Neural cell (in vitro differentiated cells): ENCODE measurements around the gene FGD5. TPM values are rescaled to one million over a fixed set of nuclear protein-coding genes. Genes with fewer than 3 reads are reported as not detected.

Experiments
- H2AFZ ChIP-seq: fragments of 200-600, 300-800 bp; sonication (generic), shearing (Covaris generic); 2 replicates; pipeline ENCODE4 v1.6.0; 2014; ENCODE audit warnings: low read depth, mild to moderate bottlenecking, antibody characterized with exemption, low read length, moderate library complexity
- H3F3A ChIP-seq: fragments of 200-600 bp; shearing (Covaris generic); 2 replicates; pipeline ENCODE4 v1.6.1; 2016; ENCODE audit warnings: mild to moderate bottlenecking, moderate library complexity, mixed read lengths, antibody characterized with exemption, low read length; ENCODE audit not compliant: insufficient read depth, poor library complexity, severe bottlenecking
- H3K27ac ChIP-seq: fragments of 200-600, 300-800 bp; sonication (generic), shearing (Covaris generic); 2 replicates; pipeline ENCODE4 v1.5.1; 2014; ENCODE audit warnings: mild to moderate bottlenecking, low read length, moderate library complexity
- H3K27me3 ChIP-seq: fragments of 300-800, 200-600 bp; sonication (generic), shearing (Covaris generic); 2 replicates; pipeline ENCODE4 v1.6.0; 2014; ENCODE audit warnings: mild to moderate bottlenecking, low read depth, low read length, moderate library complexity; ENCODE audit not compliant: insufficient read depth
- H3K36me3 ChIP-seq: fragments of 300-800, 200-600 bp; sonication (generic), shearing (Covaris generic); 2 replicates; pipeline ENCODE4 v1.5.1; 2014; ENCODE audit warnings: mild to moderate bottlenecking, antibody characterized with exemption, low read length, moderate library complexity; ENCODE audit not compliant: insufficient read depth
- H3K4me2 ChIP-seq: fragments of 300-800, 200-600 bp; sonication (generic), shearing (Covaris generic); 2 replicates; pipeline ENCODE4 v1.6.0; 2014; ENCODE audit warnings: mild to moderate bottlenecking, low read length
- H3K4me3 ChIP-seq: fragments of 300-800, 200-600 bp; sonication (generic), shearing (Covaris generic); 2 replicates; pipeline ENCODE4 v1.5.1; 2014; ENCODE audit warnings: mild to moderate bottlenecking, low read length, moderate library complexity
- H3K79me2 ChIP-seq: fragments of 200-600 bp; shearing (Covaris generic); replicated peaks from 2 replicates; pipeline ENCODE4 v1.6.0; 2014; ENCODE audit warnings: mild to moderate bottlenecking, low read length, moderate library complexity; ENCODE audit not compliant: insufficient read depth
- H3K9ac ChIP-seq: fragments of 300-800, 200-600 bp; sonication (generic), shearing (Covaris generic); 2 replicates; pipeline ENCODE4 v1.6.1; 2016; ENCODE audit warnings: mild to moderate bottlenecking, low read length, mixed read lengths
- H3K9me2 ChIP-seq: fragments of 200-600 bp; shearing (Covaris generic); 2 replicates; pipeline ENCODE4 v1.6.1; 2016; ENCODE audit warnings: mild to moderate bottlenecking, low read length, mixed read lengths; ENCODE audit not compliant: insufficient read depth
- H3K9me3 ChIP-seq: fragments of 200-600, 300-800 bp; sonication (generic), shearing (Covaris generic); 2 replicates; pipeline ENCODE4 v1.6.1; 2016; ENCODE audit warnings: mild to moderate bottlenecking, mixed run types, low read length, moderate library complexity, mixed read lengths
- H4K20me1 ChIP-seq: fragments of 200-600 bp; shearing (Covaris generic); 2 replicates; pipeline ENCODE4 v1.6.1; 2016; ENCODE audit warnings: mild to moderate bottlenecking, mixed run types; ENCODE audit not compliant: insufficient read depth
- CTCF ChIP-seq: fragments of 450-650 bp; IDR thresholded peaks from 2 replicates; pipeline ENCODE4 v1.5.1; 2014; ENCODE audit warnings: antibody characterized with exemption, mild to moderate bottlenecking, moderate library complexity; ENCODE audit not compliant: poor library complexity, severe bottlenecking
- EP300 ChIP-seq: fragments of 450-650 bp; conservative IDR thresholded peaks from 2 replicates; pipeline ENCODE4 v1.6.1; 2014; ENCODE audit warnings: antibody characterized with exemption, mild to moderate bottlenecking, moderate library complexity; ENCODE audit not compliant: poor library complexity, severe bottlenecking
- EZH2 ChIP-seq: fragments of 200-600, 300-800 bp; shearing (Covaris generic), sonication (generic); IDR thresholded peaks from 2 replicates; pipeline ENCODE4 v1.6.1; 2014; ENCODE audit warnings: antibody characterized with exemption, low read length, borderline replicate concordance, mild to moderate bottlenecking; ENCODE audit not compliant: insufficient read depth, poor library complexity, severe bottlenecking
- MXI1 ChIP-seq: fragments of 450-650 bp; conservative IDR thresholded peaks from 2 replicates; pipeline ENCODE4 v1.6.1; 2014; ENCODE audit warnings: antibody characterized with exemption, mild to moderate bottlenecking; ENCODE audit not compliant: poor library complexity, severe bottlenecking
- POLR2AphosphoS5 ChIP-seq: IDR thresholded peaks from 2 replicates; pipeline ENCODE4 v1.6.1; 2012
- RAD21 ChIP-seq: fragments of 450-650 bp; conservative IDR thresholded peaks from 2 replicates; pipeline ENCODE4 v1.6.1; 2014; ENCODE audit warnings: antibody characterized with exemption, mild to moderate bottlenecking, moderate library complexity
- SMC3 ChIP-seq: fragments of 450-650 bp; conservative IDR thresholded peaks from 2 replicates; pipeline ENCODE4 v1.6.1; 2014; ENCODE audit warnings: antibody characterized with exemption, mild to moderate bottlenecking, moderate library complexity; ENCODE audit not compliant: poor library complexity
- TAF1 ChIP-seq: IDR thresholded peaks from 2 replicates; pipeline ENCODE4 v1.6.1; 2012; ENCODE audit warnings: low read depth
- polyA plus RNA-seq: library from polyadenylated mRNA; depleted of rRNA; stranded (reverse); fragments of >200 nt; gene quantifications from 2 replicates; pipeline ENCODE4 v1.2.3, GENCODE V29; 2014
- TF ChIP-seq, protein P1 (sequence below): IDR thresholded peaks from 2 replicates; pipeline ENCODE4 v1.6.1; 2012; ENCODE audit warnings: borderline replicate concordance

FGD5 gene
- polyA plus RNA-seq, 1 donor from 2014 or later, result not detected

DNA sequence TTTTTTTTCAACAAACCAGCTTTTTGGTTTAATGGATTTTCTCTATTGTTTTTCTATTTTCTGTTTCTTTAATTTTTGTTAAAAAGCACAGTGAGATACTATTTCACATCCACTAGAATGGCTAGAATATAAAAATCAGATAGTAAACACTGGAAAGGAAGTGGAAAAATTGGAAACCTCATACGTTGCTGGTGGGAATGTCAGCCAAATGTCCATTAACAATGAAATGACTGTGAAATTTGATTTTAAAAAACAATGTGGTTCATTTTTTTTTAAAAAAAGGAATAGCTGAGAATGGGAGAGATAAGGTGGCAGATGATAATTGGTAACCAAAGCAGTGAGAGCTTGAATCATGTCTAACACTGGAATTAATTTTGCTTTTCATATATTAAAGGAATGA, 148.5 kb downstream of the FGD5 start:
- no peak overlapping the region for H3K4me2 ChIP-seq
- H3F3A ChIP-seq, result no peaks in the 10 kb centered on the region
- H3K9me3 ChIP-seq, result peaks cover 4% of the 10 kb centered on the region
- no peak overlapping the region for H3K9ac ChIP-seq
- no peak overlapping the region for H2AFZ ChIP-seq
- no peak overlapping the region for H3K4me3 ChIP-seq
- H3K79me2 ChIP-seq, result peaks cover 7% of the 10 kb centered on the region
- H4K20me1 ChIP-seq, result no peaks in the 10 kb centered on the region
- no peak overlapping the region for H3K27ac ChIP-seq
- H3K27me3 ChIP-seq, result no peaks in the 10 kb centered on the region
- TF ChIP-seq, protein P1, sequence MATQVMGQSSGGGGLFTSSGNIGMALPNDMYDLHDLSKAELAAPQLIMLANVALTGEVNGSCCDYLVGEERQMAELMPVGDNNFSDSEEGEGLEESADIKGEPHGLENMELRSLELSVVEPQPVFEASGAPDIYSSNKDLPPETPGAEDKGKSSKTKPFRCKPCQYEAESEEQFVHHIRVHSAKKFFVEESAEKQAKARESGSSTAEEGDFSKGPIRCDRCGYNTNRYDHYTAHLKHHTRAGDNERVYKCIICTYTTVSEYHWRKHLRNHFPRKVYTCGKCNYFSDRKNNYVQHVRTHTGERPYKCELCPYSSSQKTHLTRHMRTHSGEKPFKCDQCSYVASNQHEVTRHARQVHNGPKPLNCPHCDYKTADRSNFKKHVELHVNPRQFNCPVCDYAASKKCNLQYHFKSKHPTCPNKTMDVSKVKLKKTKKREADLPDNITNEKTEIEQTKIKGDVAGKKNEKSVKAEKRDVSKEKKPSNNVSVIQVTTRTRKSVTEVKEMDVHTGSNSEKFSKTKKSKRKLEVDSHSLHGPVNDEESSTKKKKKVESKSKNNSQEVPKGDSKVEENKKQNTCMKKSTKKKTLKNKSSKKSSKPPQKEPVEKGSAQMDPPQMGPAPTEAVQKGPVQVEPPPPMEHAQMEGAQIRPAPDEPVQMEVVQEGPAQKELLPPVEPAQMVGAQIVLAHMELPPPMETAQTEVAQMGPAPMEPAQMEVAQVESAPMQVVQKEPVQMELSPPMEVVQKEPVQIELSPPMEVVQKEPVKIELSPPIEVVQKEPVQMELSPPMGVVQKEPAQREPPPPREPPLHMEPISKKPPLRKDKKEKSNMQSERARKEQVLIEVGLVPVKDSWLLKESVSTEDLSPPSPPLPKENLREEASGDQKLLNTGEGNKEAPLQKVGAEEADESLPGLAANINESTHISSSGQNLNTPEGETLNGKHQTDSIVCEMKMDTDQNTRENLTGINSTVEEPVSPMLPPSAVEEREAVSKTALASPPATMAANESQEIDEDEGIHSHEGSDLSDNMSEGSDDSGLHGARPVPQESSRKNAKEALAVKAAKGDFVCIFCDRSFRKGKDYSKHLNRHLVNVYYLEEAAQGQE, result no peak
- no peak for TF ChIP-seq EZH2
- no peak for TF ChIP-seq SMC3
- TF ChIP-seq RAD21, result no peak
- TF ChIP-seq TAF1, result no peak
- no peak for TF ChIP-seq MXI1
- no peak for TF ChIP-seq POLR2AphosphoS5
- TF ChIP-seq CTCF, result no peak
- TF ChIP-seq EP300, result no peak
- H3K9me2 ChIP-seq, result no peaks in the 10 kb centered on the region
- peaks cover 5% of the 10 kb centered on the region for H3K36me3 ChIP-seq

- H3K27me3 ChIP-seq, result no peaks in the 10 kb centered on the region
- peaks cover 4% of the 10 kb centered on the region for H3K9me3 ChIP-seq
- TF ChIP-seq EZH2, result no peak
- TF ChIP-seq EP300, result no peak
- TF ChIP-seq RAD21, result no peak
- TF ChIP-seq MXI1, result no peak
- TF ChIP-seq CTCF, result no peak
- TF ChIP-seq, protein P1, result no peak
- TF ChIP-seq TAF1, result no peak
- TF ChIP-seq SMC3, result no peak
- TF ChIP-seq POLR2AphosphoS5, result no peak
- H3F3A ChIP-seq, result no peaks in the 10 kb centered on the region
- no peak overlapping the region for H3K9ac ChIP-seq
- no peak overlapping the region for H3K27ac ChIP-seq
- no peak overlapping the region for H3K4me2 ChIP-seq
- peaks cover 5% of the 10 kb centered on the region for H3K36me3 ChIP-seq
- H3K9me2 ChIP-seq, result no peaks in the 10 kb centered on the region
- no peak overlapping the region for H3K4me3 ChIP-seq
- no peaks in the 10 kb centered on the region for H4K20me1 ChIP-seq
- H3K79me2 ChIP-seq, result peaks cover 6% of the 10 kb centered on the region
- H2AFZ ChIP-seq, result no peak overlapping the region
These were observed 150.9 kb downstream of the FGD5 start for GRCh38 chr3:14969671-14970070.
